GM23338 (cell line): ENCODE results near the gene GLCE. TPM values are rescaled to one million over a fixed set of nuclear protein-coding genes. Genes with fewer than 3 reads are reported as not detected.
A peak's percentile ranks its signal among the peaks of the same experiment; 100 is the strongest.

ENCODE experiments used
- ATAC-seq: fragments of 200-7000 bp; cut with Tn5 transposase; 3 replicates; pipeline ENCODE4 v1.9.1; 2020
- DNase-seq: peaks from one replicate; pipeline ENCODE4 v3.0.0-alpha.2; 2015; ENCODE audit warnings: low spot score
- H2AFZ ChIP-seq: fragments of 200-600 bp; sonication (generic); 2 replicates; pipeline ENCODE4 v1.8.0; 2016; ENCODE audit warnings: antibody characterized with exemption, mild to moderate bottlenecking, moderate library complexity
- H3F3A ChIP-seq: fragments of 200-600 bp; sonication (generic); replicated peaks from 2 replicates; pipeline ENCODE4 v1.8.0; 2017; ENCODE audit warnings: antibody characterized with exemption, mixed run types, low read depth
- H3K27ac ChIP-seq: fragments of 200-600 bp; sonication (generic); 2 replicates; pipeline ENCODE4 v1.6.1; 2016; ENCODE audit warnings: low read depth
- H3K27me3 ChIP-seq: fragments of 200-600 bp; sonication (generic); 2 replicates; pipeline ENCODE4 v1.8.0; 2016; ENCODE audit warnings: mild to moderate bottlenecking, mixed run types, moderate library complexity; ENCODE audit not compliant: insufficient read depth
- H3K36me3 ChIP-seq: fragments of 200-600 bp; sonication (generic); 2 replicates; pipeline ENCODE4 v1.8.0; 2016; ENCODE audit warnings: mild to moderate bottlenecking; ENCODE audit not compliant: insufficient read depth
- H3K4me1 ChIP-seq: fragments of 200-600 bp; sonication (generic); 2 replicates; pipeline ENCODE4 v1.8.0; 2016; ENCODE audit warnings: mild to moderate bottlenecking, moderate library complexity; ENCODE audit not compliant: insufficient read depth
- H3K4me2 ChIP-seq: fragments of 200-600 bp; sonication (generic); 2 replicates; pipeline ENCODE4 v1.7.1; 2017; ENCODE audit warnings: mixed run types
- H3K4me3 ChIP-seq: fragments of 200-600 bp; sonication (generic); 2 replicates; pipeline ENCODE4 v1.6.1; 2016; ENCODE audit warnings: mixed run types
- H3K79me2 ChIP-seq: fragments of 200-600 bp; sonication (generic); replicated peaks from 2 replicates; pipeline ENCODE4 v1.8.0; 2017; ENCODE audit warnings: mild to moderate bottlenecking; ENCODE audit not compliant: insufficient read depth
- H3K9me2 ChIP-seq: fragments of 200-600 bp; sonication (generic); 2 replicates; pipeline ENCODE4 v1.8.0; 2017; ENCODE audit not compliant: insufficient read depth
- H4K20me1 ChIP-seq: fragments of 200-600 bp; sonication (generic); replicated peaks from 2 replicates; pipeline ENCODE4 v1.8.0; 2017; ENCODE audit warnings: mild to moderate bottlenecking; ENCODE audit not compliant: insufficient read depth
- H3K27ac Mint-ChIP-seq: 2 replicates; pipeline ENCODE4 v1.8.0; 2020; ENCODE audit warnings: inconsistent platforms, mild to moderate bottlenecking, moderate library complexity, mixed read lengths
- H3K27me3 Mint-ChIP-seq: 3 replicates; pipeline ENCODE4 v1.8.0; 2022; ENCODE audit warnings: low read depth, mild to moderate bottlenecking, moderate library complexity, mixed read lengths, inconsistent platforms; ENCODE audit not compliant: insufficient read depth, poor library complexity
- H3K36me3 Mint-ChIP-seq: 3 replicates; pipeline ENCODE4 v1.8.0; 2021; ENCODE audit warnings: low read depth, mild to moderate bottlenecking, inconsistent platforms, moderate library complexity, mixed read lengths
- H3K4me1 Mint-ChIP-seq: 3 replicates; pipeline ENCODE4 v1.8.0; 2020; ENCODE audit warnings: mild to moderate bottlenecking, inconsistent platforms, mixed read lengths
- H3K4me3 Mint-ChIP-seq: 3 replicates; pipeline ENCODE4 v1.8.0; 2021; ENCODE audit warnings: moderate library complexity, mild to moderate bottlenecking, inconsistent platforms, mixed read lengths
- H3K9me3 Mint-ChIP-seq: 3 replicates; pipeline ENCODE4 v1.8.0; 2020; ENCODE audit warnings: moderate library complexity, mild to moderate bottlenecking, inconsistent platforms, mixed read lengths
- CREB1 ChIP-seq: fragments of 250-450 bp; sonication (Bioruptor Pico); IDR thresholded peaks from 2 replicates; pipeline ENCODE4 v1.5.0; 2020; ENCODE audit warnings: low read depth, mild to moderate bottlenecking, moderate library complexity
- CTCF ChIP-seq, 2 experiments: fragments of 200-600 bp in 1 of 2; sonication (generic) in 1 of 2; conservative IDR thresholded peaks; 2 replicates each; pipeline versions ENCODE4 v1.5.1 to v1.6.1; 2016 to 2017; ENCODE audit warnings: antibody characterized with exemption in 2 of 2, low read depth in 2 of 2, mild to moderate bottlenecking in 2 of 2, moderate library complexity in 1 of 2
- ETS1 ChIP-seq: IDR thresholded peaks from 2 replicates; pipeline ENCODE4 v1.6.1; 2016; ENCODE audit warnings: antibody characterized with exemption
- EZH2 ChIP-seq: fragments of 200-600 bp; sonication (generic); IDR thresholded peaks from one replicate; pipeline ENCODE4 v1.8.0; 2017; ENCODE audit warnings: antibody characterized with exemption, mild to moderate bottlenecking, low read depth; ENCODE audit not compliant: unreplicated experiment
- EZH2phosphoT487 ChIP-seq: fragments of 200-600 bp; sonication (generic); IDR thresholded peaks from one replicate; pipeline ENCODE4 v1.8.1; 2018; ENCODE audit warnings: antibody characterized with exemption; ENCODE audit not compliant: unreplicated experiment
- JUNB ChIP-seq: IDR thresholded peaks from one replicate; pipeline ENCODE4 v1.6.1; 2016; ENCODE audit warnings: antibody characterized with exemption; ENCODE audit not compliant: unreplicated experiment
- NANOG ChIP-seq: IDR thresholded peaks from 2 replicates; pipeline ENCODE4 v1.6.1; 2016; ENCODE audit warnings: antibody characterized with exemption, borderline replicate concordance
- POLR2AphosphoS5 ChIP-seq: IDR thresholded peaks from 2 replicates; pipeline ENCODE4 v1.6.1; 2016; ENCODE audit warnings: antibody characterized with exemption, low read depth
- REST ChIP-seq: IDR thresholded peaks from one replicate; pipeline ENCODE4 v1.6.1; 2018; ENCODE audit warnings: antibody characterized with exemption; ENCODE audit not compliant: unreplicated experiment
- STAT1 ChIP-seq: IDR thresholded peaks from one replicate; pipeline ENCODE4 v1.6.1; 2016; ENCODE audit warnings: antibody characterized with exemption; ENCODE audit not compliant: unreplicated experiment
- ZNF114 ChIP-seq: fragments of 250-450 bp; sonication (Bioruptor Pico); IDR thresholded peaks from 2 replicates; pipeline ENCODE4 v1.5.0; 2020; ENCODE audit warnings: mild to moderate bottlenecking, moderate library complexity
- ZNF331 ChIP-seq: fragments of 250-450 bp; sonication (Bioruptor Pico); IDR thresholded peaks from 2 replicates; pipeline ENCODE4 v1.5.0; 2020; ENCODE audit warnings: low read depth, mild to moderate bottlenecking, moderate library complexity
- polyA plus RNA-seq: library from polyadenylated mRNA; unstranded; fragments of >200 nt; fragmentation: Nextera tagmentation; extraction: Ambion mirVana; gene quantifications from 2 replicates; pipeline ENCODE4 v1.2.1, GENCODE V29; 2016
- total RNA-seq: library from RNA; depleted of rRNA; stranded (reverse); fragments of >200 nt; shearing (Covaris generic); gene quantifications from 2 replicates; pipeline ENCODE4 v1.2.3, GENCODE V29; 2014

The GLCE gene
- total and polyA plus RNA-seq, 2 experiments from 2014 or later = 7.5 to 15.5 TPM

- no peak overlapping the region for H3K4me3 Mint-ChIP-seq
- Histone ChIP-seq H4K20me1 (0 out of 2 replicates have a peak, but pooled peaks cover 6% of the 10 kb centered on the region), H3K36me3 (no peaks in the 10 kb centered on the region), H3K4me1 (peaks cover 27% of the 10 kb centered on the region), H3K4me3 (no peak overlapping the region), H3K79me2 (peaks cover 51% of the 10 kb centered on the region), H3K27me3 (no peaks in the 10 kb centered on the region), H3K27ac (no peak overlapping the region), H3K4me2 (no peak overlapping the region), H3F3A (no peaks in the 10 kb centered on the region), H3K9me2 (no peaks in the 10 kb centered on the region), H2AFZ (no peak overlapping the region)
- H3K9me3 Mint-ChIP-seq = peaks cover 4% of the 10 kb centered on the region; the same call in 2 of the 3 replicates
- peaks cover 3% of the 10 kb centered on the region for H3K27me3 Mint-ChIP-seq
- H3K36me3 Mint-ChIP-seq = peaks cover 13% of the 10 kb centered on the region; the same call in 2 of the 3 replicates
- H3K4me1 Mint-ChIP-seq = peaks cover 36% of the 10 kb centered on the region
- ATAC-seq (no peak), DNase-seq (no peak)
- no peak overlapping the region for H3K27ac Mint-ChIP-seq
- TF ChIP-seq ETS1 = no peak
- TF ChIP-seq EZH2phosphoT487 = no peak
- TF ChIP-seq POLR2AphosphoS5 = no peak
- TF ChIP-seq EZH2 = no peak
- TF ChIP-seq CREB1 (CRISPR knock-in tag) = no peak
- no peak for TF ChIP-seq NANOG
- TF ChIP-seq CTCF (conservative IDR thresholded peaks at IDR 0.05; ENCODE audit: low read depth in 2 of 2) = no peak
- TF ChIP-seq JUNB = no peak
Observed at GRCh38 chr15:69190504-69190903, 30.1 kb downstream of the GLCE start.

GRCh38 chr15:69194025-69194827, 33.8 kb downstream of the GLCE start:
- Histone ChIP-seq H4K20me1 (0 out of 2 replicates have a peak, but pooled peaks cover 3% of the 10 kb centered on the region), H3K4me1 (peaks cover 27% of the 10 kb centered on the region), H3K27ac (no peak overlapping the region), H3K9me2 (no peaks in the 10 kb centered on the region), H3K27me3 (no peaks in the 10 kb centered on the region), H3K79me2 (peaks cover 40% of the 10 kb centered on the region), H3K36me3 (no peaks in the 10 kb centered on the region), H2AFZ (no peak overlapping the region), H3F3A (no peaks in the 10 kb centered on the region), H3K4me3 (no peak overlapping the region), H3K4me2 (no peak overlapping the region)
- DNase-seq = no peak
- H3K4me3 Mint-ChIP-seq = no peak overlapping the region
- no peak overlapping the region for H3K27ac Mint-ChIP-seq
- H3K36me3 Mint-ChIP-seq = peaks cover 20% of the 10 kb centered on the region; the same call in 1 of the 3 replicates
- H3K4me1 Mint-ChIP-seq = peaks cover 39% of the 10 kb centered on the region
- peaks cover 4% of the 10 kb centered on the region; the same call in 2 of the 3 replicates for H3K9me3 Mint-ChIP-seq
- peak; percentile 37; the same call in 2 of the 3 replicates for ATAC-seq
- H3K27me3 Mint-ChIP-seq = peaks cover 3% of the 10 kb centered on the region
- TF ChIP-seq CREB1 (CRISPR knock-in tag) (no peak), ZNF331 (CRISPR knock-in tag) (no peak), POLR2AphosphoS5 (no peak), STAT1 (no peak), ZNF114 (no peak), JUNB (no peak), REST (no peak), ETS1 (no peak)
